SK-N-MC (cell line): ENCODE data around the gene TMEM163.

Source experiments
- EZH2 ChIP-seq: fragments of 200-600 bp; sonication (generic); IDR thresholded peaks from one replicate; pipeline ENCODE4 v1.6.1; 2017; ENCODE audit warnings: antibody characterized with exemption
- POLR2AphosphoS5 ChIP-seq: IDR thresholded peaks from 2 replicates; pipeline ENCODE4 v1.6.1; 2012; ENCODE audit warnings: mild to moderate bottlenecking, low read depth, low read length, borderline replicate concordance

GRCh38 chr2:134594399-134594798, 124.4 kb downstream of the TMEM163 start:
- TF ChIP-seq EZH2 (no peak), POLR2AphosphoS5 (no peak)
